ENCODE data around the gene NFATC3. TPM values are rescaled to one million over a fixed set of nuclear protein-coding genes. Genes with fewer than 3 reads are reported as not detected.

The NFATC3 gene
- total RNA-seq, 1 donor, result 32.8 TPM

- TF ChIP-seq CTCF (IDR thresholded peaks at IDR 0.05; ENCODE audit: insufficient read depth, low read depth, low read length), result no peak
These were observed 145.8 kb downstream of the NFATC3 start for GRCh38 chr16:68230956-68231355.

GRCh38 chr16:68231384-68232136 lies 146.4 kb downstream of the NFATC3 start:
- H3K4me3 ChIP-seq (ENCODE audit: low read depth, low read length), result no peak overlapping the region
- no peak for DNase-seq (ENCODE audit: low read depth)
- TF ChIP-seq CTCF (IDR thresholded peaks at IDR 0.05; ENCODE audit: insufficient read depth, low read depth, low read length), result no peak

More at GRCh38 chr16:68230956-68231355, 145.8 kb downstream of the NFATC3 start:
- no peak overlapping the region for H3K4me3 ChIP-seq (ENCODE audit: low read depth, low read length)
- no peak for DNase-seq (ENCODE audit: low read depth)

GRCh38 chr16:68232335-68232734 lies 147.2 kb downstream of the NFATC3 start:
- no peak overlapping the region for H3K4me3 ChIP-seq (ENCODE audit: low read depth, low read length)
- no peak for TF ChIP-seq CTCF (IDR thresholded peaks at IDR 0.05; ENCODE audit: insufficient read depth, low read depth, low read length)
- no peak for DNase-seq (ENCODE audit: low read depth)

GRCh38 chr16:68233085-68233834 lies 148.1 kb downstream of the NFATC3 start:
- DNase-seq (ENCODE audit: low read depth), result no peak
- TF ChIP-seq CTCF (IDR thresholded peaks at IDR 0.05; ENCODE audit: insufficient read depth, low read depth, low read length), result no peak

GRCh38 chr16:68233835-68234187 lies 148.6 kb downstream of the NFATC3 start:
- peak; percentile 62 for DNase-seq (ENCODE audit: low read depth)
- H3K4me3 ChIP-seq (ENCODE audit: low read depth, low read length), result no peak overlapping the region
- no peak for TF ChIP-seq CTCF (IDR thresholded peaks at IDR 0.05; ENCODE audit: insufficient read depth, low read depth, low read length)

More at GRCh38 chr16:68233085-68233834, 148.1 kb downstream of the NFATC3 start:
- no peak overlapping the region for H3K4me3 ChIP-seq (ENCODE audit: low read depth, low read length)

GRCh38 chr16:68234188-68235107 lies 149.3 kb downstream of the NFATC3 start:
- no peak for DNase-seq (ENCODE audit: low read depth)
- no peak for TF ChIP-seq CTCF (IDR thresholded peaks at IDR 0.05; ENCODE audit: insufficient read depth, low read depth, low read length)
- no peak overlapping the region for H3K4me3 ChIP-seq (ENCODE audit: low read depth, low read length)
